Neural cell (in vitro differentiated cells): ENCODE measurements around the gene THUMPD3.

Experiments used
- CTCF ChIP-seq: fragments of 450-650 bp; IDR thresholded peaks from 2 replicates; pipeline ENCODE4 v1.5.1; 2014; ENCODE audit warnings: antibody characterized with exemption, mild to moderate bottlenecking, moderate library complexity; ENCODE audit not compliant: poor library complexity, severe bottlenecking
- EP300 ChIP-seq: fragments of 450-650 bp; conservative IDR thresholded peaks from 2 replicates; pipeline ENCODE4 v1.6.1; 2014; ENCODE audit warnings: antibody characterized with exemption, mild to moderate bottlenecking, moderate library complexity; ENCODE audit not compliant: poor library complexity, severe bottlenecking
- EZH2 ChIP-seq: fragments of 200-600, 300-800 bp; shearing (Covaris generic), sonication (generic); IDR thresholded peaks from 2 replicates; pipeline ENCODE4 v1.6.1; 2014; ENCODE audit warnings: antibody characterized with exemption, low read length, borderline replicate concordance, mild to moderate bottlenecking; ENCODE audit not compliant: insufficient read depth, poor library complexity, severe bottlenecking
- MXI1 ChIP-seq: fragments of 450-650 bp; conservative IDR thresholded peaks from 2 replicates; pipeline ENCODE4 v1.6.1; 2014; ENCODE audit warnings: antibody characterized with exemption, mild to moderate bottlenecking; ENCODE audit not compliant: poor library complexity, severe bottlenecking
- POLR2AphosphoS5 ChIP-seq: IDR thresholded peaks from 2 replicates; pipeline ENCODE4 v1.6.1; 2012
- RAD21 ChIP-seq: fragments of 450-650 bp; conservative IDR thresholded peaks from 2 replicates; pipeline ENCODE4 v1.6.1; 2014; ENCODE audit warnings: antibody characterized with exemption, mild to moderate bottlenecking, moderate library complexity
- REST ChIP-seq: IDR thresholded peaks from 2 replicates; pipeline ENCODE4 v1.6.1; 2012; ENCODE audit warnings: borderline replicate concordance
- SMC3 ChIP-seq: fragments of 450-650 bp; conservative IDR thresholded peaks from 2 replicates; pipeline ENCODE4 v1.6.1; 2014; ENCODE audit warnings: antibody characterized with exemption, mild to moderate bottlenecking, moderate library complexity; ENCODE audit not compliant: poor library complexity
- TAF1 ChIP-seq: IDR thresholded peaks from 2 replicates; pipeline ENCODE4 v1.6.1; 2012; ENCODE audit warnings: low read depth

GRCh38 chr3:9404680-9405079 is 41.8 kb downstream of the THUMPD3 start:
- no peak for TF ChIP-seq POLR2AphosphoS5
- TF ChIP-seq CTCF: peak; percentile 46
- no peak for TF ChIP-seq TAF1
- TF ChIP-seq SMC3: peak; percentile 27
- peak; percentile 16 for TF ChIP-seq RAD21
- TF ChIP-seq EZH2: no peak
- TF ChIP-seq EP300: no peak
- TF ChIP-seq REST: peak; percentile 40
- TF ChIP-seq MXI1: no peak
